Suppressor macrophage (primary cell): ENCODE data around the gene THEM5.

Source experiments
- DNase-seq, 4 experiments: peaks; one replicate each; pipeline ENCODE4 v3.0.0-alpha.2; 2020 to 2022

Gene THEM5

DNA sequence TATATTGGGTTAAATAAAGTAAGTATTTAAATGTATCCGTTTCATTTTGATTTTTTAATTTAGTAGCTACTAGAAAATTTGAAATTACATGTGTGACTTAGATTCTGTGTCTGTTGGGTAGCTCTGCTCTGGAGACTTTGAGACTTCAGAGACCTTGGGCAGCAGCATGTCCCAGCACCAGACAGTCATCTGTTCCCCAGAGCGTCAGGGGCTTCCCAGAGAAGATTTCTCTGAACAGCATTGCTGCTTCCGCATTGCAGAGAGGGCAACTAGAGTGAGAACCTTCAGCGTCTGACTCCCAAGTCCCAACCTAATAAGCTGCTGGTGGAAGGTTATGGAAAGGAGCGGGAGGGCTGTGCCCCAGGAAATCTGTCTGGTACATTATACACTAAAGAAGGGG is 54.9 kb downstream of the THEM5 start:
- no peak for DNase-seq
